Body of pancreas (tissue), 4 donors: ENCODE measurements around the gene TMEM63C. TPM values are rescaled to one million over a fixed set of nuclear protein-coding genes. Genes with fewer than 3 reads are reported as not detected.
A peak's percentile ranks its signal among the peaks of the same experiment; 100 is the strongest.

Experiments
- ATAC-seq: fragments of 150-250 bp; one replicate; pipeline ENCODE4 v1.9.1; 2016
- DNase-seq, 4 donors: peaks; one replicate each; pipeline ENCODE4 v3.0.0-alpha.2; 2019
- H3K27ac ChIP-seq, 4 donors: fragments of 200-600 bp; sonication (generic); 1 replicate in 3 of 4; 2 replicates in 1 of 4; pipeline versions ENCODE4 v1.5.1 to v1.6.1; 2016 to 2019; ENCODE audit warnings: mild to moderate bottlenecking in 1 of 4, mixed read lengths in 1 of 4, moderate library complexity in 1 of 4
- H3K27me3 ChIP-seq, 2 donors: fragments of 200-600 bp; sonication (generic); one replicate each; pipeline ENCODE4 v1.6.0; 2016; ENCODE audit warnings: mild to moderate bottlenecking in 1 of 2
- H3K36me3 ChIP-seq, 2 donors: fragments of 200-600 bp; sonication (generic); replicated peaks in 1 of 2; 2 replicates each; pipeline ENCODE4 v1.5.1; 2016; ENCODE audit warnings: low read depth in 2 of 2; ENCODE audit not compliant: insufficient read depth in 1 of 2
- H3K4me1 ChIP-seq: fragments of 200-600 bp; sonication (generic); one replicate; pipeline ENCODE4 v1.6.0; 2016
- H3K4me3 ChIP-seq, 2 donors: fragments of 200-600 bp; sonication (generic); 1 replicate in 1 of 2; 2 replicates in 1 of 2; pipeline ENCODE4 v1.5.1; 2016 to 2019
- H3K9me3 ChIP-seq, 3 donors: fragments of 200-600 bp; sonication (generic); 1 replicate in 2 of 3; 2 replicates in 1 of 3; pipeline ENCODE4 v1.5.1; 2016
- CTCF ChIP-seq, 7 experiments: fragments of 450-650 bp in 4 of 7; fragments of 200-600 bp in 3 of 7; sonication (generic) in 3 of 7; IDR thresholded peaks; one replicate each; pipeline ENCODE4 v1.5.1; 2016 to 2019; ENCODE audit warnings: antibody characterized with exemption in 7 of 7
- POLR2A ChIP-seq, 3 donors: fragments of 450-650 bp; IDR thresholded peaks; one replicate each; pipeline ENCODE4 v1.6.1; 2016; ENCODE audit warnings: antibody characterized with exemption in 3 of 3, mild to moderate bottlenecking in 2 of 3
- whole genome bisulfite sequencing, 2 donors: methylation state at CpG; one replicate each; pipeline ENCODE4 v1.1.5; 2017; 5-methylcytosine and 5-hydroxymethylcytosine counted together
- intact Hi-C: fragments of 100-400 bp; cut with DNase I; formaldehyde crosslinking; loops from one replicate; pipeline ENCODE4 v1.15.1; 2023
- total RNA-seq, 2 donors: library from RNA; depleted of rRNA; stranded (reverse); fragments of >200 nt; gene quantifications; one replicate each; pipeline ENCODE4 v1.1.0, GENCODE V29; 2016

TMEM63C gene
- total RNA-seq, 2 donors from 2014 or later, result 0.33 to 3.6 TPM

GRCh38 chr14:77201696-77202095 lies 20.1 kb downstream of the TMEM63C start:
- H3K4me3 ChIP-seq, result no peak overlapping the region
- TF ChIP-seq CTCF (IDR thresholded peaks at IDR 0.05) (no peak), POLR2A (IDR thresholded peaks at IDR 0.05) (no peak)
- WGBS, 2 donors, result 87 to 91% methylated on average over 3 to 4 of the region's 4 CpGs
- ATAC-seq (no peak), DNase-seq (no peak)
- no peaks in the 10 kb centered on the region for H3K36me3 ChIP-seq
- no peaks in the 10 kb centered on the region for H3K27me3 ChIP-seq
- no peak overlapping the region for H3K27ac ChIP-seq
- no peaks in the 10 kb centered on the region for H3K9me3 ChIP-seq
- intact Hi-C loops, result no loop called here
- no peaks in the 10 kb centered on the region for H3K4me1 ChIP-seq

GRCh38 chr14:77203611-77204458 lies 22.2 kb downstream of the TMEM63C start:
- DNase-seq, result no peak
- TF ChIP-seq CTCF (IDR thresholded peaks at IDR 0.05) (no peak), POLR2A (IDR thresholded peaks at IDR 0.05) (no peak)
- H3K4me1 ChIP-seq, result no peaks in the 10 kb centered on the region
- no peak for ATAC-seq
- WGBS, 2 donors, result 72% methylated on average over 3 to 5 of the region's 5 CpGs
- intact Hi-C loops, result no loop called here
- H3K27ac ChIP-seq, result no peak overlapping the region
- H3K4me3 ChIP-seq, result no peak overlapping the region
- no peaks in the 10 kb centered on the region for H3K9me3 ChIP-seq
- no peaks in the 10 kb centered on the region for H3K27me3 ChIP-seq
- no peaks in the 10 kb centered on the region for H3K36me3 ChIP-seq

- Histone ChIP-seq H3K27ac (no peak overlapping the region), H3K4me1 (no peaks in the 10 kb centered on the region), H3K27me3 (no peaks in the 10 kb centered on the region), H3K4me3 (no peak overlapping the region), H3K36me3 (no peaks in the 10 kb centered on the region), H3K9me3 (no peaks in the 10 kb centered on the region)
- WGBS, 2 donors, result 56 to 66% methylated on average over 6 of the region's 6 CpGs
- DNase-seq, result peak in 2 of 4 donors; percentile 19 to 38
- TF ChIP-seq CTCF (IDR thresholded peaks at IDR 0.05), result no peak
- TF ChIP-seq POLR2A (IDR thresholded peaks at IDR 0.05), result no peak
- intact Hi-C loops, result no loop called here
- ATAC-seq, result no peak
Measured at GRCh38 chr14:77204459-77204771, 22.8 kb downstream of the TMEM63C start.

- H3K27me3 ChIP-seq, result no peaks in the 10 kb centered on the region
- no peaks in the 10 kb centered on the region for H3K36me3 ChIP-seq
- ATAC-seq, result no peak
- no peak overlapping the region for H3K4me3 ChIP-seq
- DNase-seq, result no peak
- H3K27ac ChIP-seq, result no peak overlapping the region
- H3K9me3 ChIP-seq, result no peaks in the 10 kb centered on the region
- no peaks in the 10 kb centered on the region for H3K4me1 ChIP-seq
- intact Hi-C loops, result no loop called here
- WGBS, 2 donors, result 79 to 85% methylated on average over 1 of the region's 1 CpG
- TF ChIP-seq CTCF (IDR thresholded peaks at IDR 0.05) (no peak), POLR2A (IDR thresholded peaks at IDR 0.05) (no peak)
Measured at GRCh38 chr14:77204907-77205306, 23.3 kb downstream of the TMEM63C start.

- Histone ChIP-seq H3K36me3 (no peaks in the 10 kb centered on the region), H3K4me1 (no peaks in the 10 kb centered on the region), H3K4me3 (no peak overlapping the region), H3K9me3 (no peaks in the 10 kb centered on the region), H3K27ac (no peak overlapping the region), H3K27me3 (no peaks in the 10 kb centered on the region)
- no peak for ATAC-seq
- intact Hi-C loops, result no loop called here
- no peak for TF ChIP-seq CTCF (IDR thresholded peaks at IDR 0.05)
- no peak for TF ChIP-seq POLR2A (IDR thresholded peaks at IDR 0.05)
- WGBS, 2 donors, result 67 to 68% methylated on average over 4 of the region's 4 CpGs
- DNase-seq, result no peak
Measured at GRCh38 chr14:77205566-77205965, 24.0 kb downstream of the TMEM63C start.
